DMS79 (cell line): ENCODE measurements around the gene UBA6.
"Not testable (repeated sequence)": the region's sequence is repeated elsewhere in the genome, so short reads cannot be mapped to it uniquely, and the experiment has no call there.

ENCODE experiments used
- DNase-seq: peaks from one replicate; lab custom pipeline; 2025; lab: John Stamatoyannopoulos, UW

The UBA6 gene

GRCh38 chr4:67660418-67660817 is 40.5 kb downstream of the UBA6 start:
- no peak for DNase-seq

- DNase-seq = no peak
Observed at GRCh38 chr4:67659065-67659464, 41.9 kb downstream of the UBA6 start.

GRCh38 chr4:67658302-67658701 is 42.7 kb downstream of the UBA6 start:
- no peak for DNase-seq

GRCh38 chr4:67651536-67651935 is 49.4 kb downstream of the UBA6 start:
- no peak for DNase-seq

- DNase-seq = no peak
Observed at GRCh38 chr4:67638136-67638535, 62.8 kb downstream of the UBA6 start.

- DNase-seq = not testable (repeated sequence)
Observed at GRCh38 chr4:67636978-67637377, 64.0 kb downstream of the UBA6 start.

- no peak for DNase-seq
Observed at GRCh38 chr4:67635331-67635730, 65.6 kb downstream of the UBA6 start.

- DNase-seq = no peak
Observed at GRCh38 chr4:67634741-67635140, 66.2 kb downstream of the UBA6 start.

GRCh38 chr4:67632492-67632891 is 68.5 kb downstream of the UBA6 start:
- DNase-seq = no peak

GRCh38 chr4:67624939-67625338 is 76.0 kb downstream of the UBA6 start:
- DNase-seq = no peak

GRCh38 chr4:67616478-67616877 is 84.5 kb downstream of the UBA6 start:
- DNase-seq = no peak

GRCh38 chr4:67615119-67615518 is 85.8 kb downstream of the UBA6 start:
- DNase-seq = no peak

GRCh38 chr4:67614186-67614585 is 86.8 kb downstream of the UBA6 start:
- no peak for DNase-seq

GRCh38 chr4:67608027-67608426 is 92.9 kb downstream of the UBA6 start:
- no peak for DNase-seq

- DNase-seq = no peak
Observed at GRCh38 chr4:67604749-67605148, 96.2 kb downstream of the UBA6 start.

GRCh38 chr4:67604029-67604381 is 97.0 kb downstream of the UBA6 start:
- DNase-seq = no peak

- no peak for DNase-seq
Observed at GRCh38 chr4:67603310-67604028, 97.5 kb downstream of the UBA6 start.

GRCh38 chr4:67593741-67594175 is 107.2 kb downstream of the UBA6 start:
- no peak for DNase-seq

- no peak for DNase-seq
Observed at GRCh38 chr4:67587156-67587555, 113.8 kb downstream of the UBA6 start.

- DNase-seq = no peak
Observed at GRCh38 chr4:67584496-67584895, 116.5 kb downstream of the UBA6 start.

- no peak for DNase-seq
Observed at GRCh38 chr4:67581913-67582312, 119.0 kb downstream of the UBA6 start.

- no peak for DNase-seq
Observed at GRCh38 chr4:67581208-67581857, 119.6 kb downstream of the UBA6 start.

- no peak for DNase-seq
Observed at GRCh38 chr4:67580577-67580976, 120.4 kb downstream of the UBA6 start.

GRCh38 chr4:67576538-67576937 is 124.4 kb downstream of the UBA6 start:
- DNase-seq = no peak
